ENCODE data around the gene CTNNAL1. TPM values are rescaled to one million over a fixed set of nuclear protein-coding genes. Genes with fewer than 3 reads are reported as not detected.

The CTNNAL1 gene
- total and polyA plus RNA-seq, 9 of the 15 experiments (the other 6 are each of a cell fraction or from before 2014, with no cell fraction given), result 23.2 to 78.0 (median 46.7) TPM

DNA sequence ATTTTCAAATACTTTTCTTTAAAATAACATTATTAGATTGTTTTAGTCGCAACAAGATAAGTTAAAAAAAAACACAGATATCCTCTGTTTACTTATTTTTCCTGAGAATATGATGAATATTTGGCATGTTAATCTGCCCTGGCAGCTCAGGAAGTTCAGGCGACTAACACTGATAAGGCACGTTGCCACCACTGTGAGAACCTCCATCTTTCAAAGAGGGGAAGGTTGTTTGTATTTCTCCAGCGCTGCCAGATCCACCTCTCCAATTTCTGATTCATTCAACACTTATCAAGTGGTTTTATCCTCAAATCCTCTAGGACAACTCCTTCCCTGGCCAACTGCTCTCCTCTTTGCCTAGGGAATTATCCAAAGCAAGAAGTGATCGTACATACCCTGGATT, 21.8 kb downstream of the CTNNAL1 start (continued):
- TF ChIP-seq, protein P1, sequence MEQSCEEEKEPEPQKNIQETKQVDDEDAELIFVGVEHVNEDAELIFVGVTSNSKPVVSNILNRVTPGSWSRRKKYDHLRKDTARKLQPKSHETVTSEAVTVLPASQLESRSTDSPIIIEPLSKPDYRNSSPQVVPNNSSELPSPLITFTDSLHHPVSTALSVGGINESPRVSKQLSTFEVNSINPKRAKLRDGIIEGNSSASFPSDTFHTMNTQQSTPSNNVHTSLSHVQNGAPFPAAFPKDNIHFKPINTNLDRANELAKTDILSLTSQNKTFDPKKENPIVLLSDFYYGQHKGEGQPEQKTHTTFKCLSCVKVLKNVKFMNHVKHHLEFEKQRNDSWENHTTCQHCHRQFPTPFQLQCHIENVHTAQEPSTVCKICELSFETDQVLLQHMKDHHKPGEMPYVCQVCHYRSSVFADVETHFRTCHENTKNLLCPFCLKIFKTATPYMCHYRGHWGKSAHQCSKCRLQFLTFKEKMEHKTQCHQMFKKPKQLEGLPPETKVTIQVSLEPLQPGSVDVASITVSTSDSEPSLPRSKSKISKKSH (CRISPR knock-in tag; IDR thresholded peaks at IDR 0.05), result no peak
- no peak for TF ChIP-seq SMAD1 (IDR thresholded peaks at IDR 0.05; ENCODE audit: low read depth, low read length, partially characterized antibody)
- TF ChIP-seq, protein P2, sequence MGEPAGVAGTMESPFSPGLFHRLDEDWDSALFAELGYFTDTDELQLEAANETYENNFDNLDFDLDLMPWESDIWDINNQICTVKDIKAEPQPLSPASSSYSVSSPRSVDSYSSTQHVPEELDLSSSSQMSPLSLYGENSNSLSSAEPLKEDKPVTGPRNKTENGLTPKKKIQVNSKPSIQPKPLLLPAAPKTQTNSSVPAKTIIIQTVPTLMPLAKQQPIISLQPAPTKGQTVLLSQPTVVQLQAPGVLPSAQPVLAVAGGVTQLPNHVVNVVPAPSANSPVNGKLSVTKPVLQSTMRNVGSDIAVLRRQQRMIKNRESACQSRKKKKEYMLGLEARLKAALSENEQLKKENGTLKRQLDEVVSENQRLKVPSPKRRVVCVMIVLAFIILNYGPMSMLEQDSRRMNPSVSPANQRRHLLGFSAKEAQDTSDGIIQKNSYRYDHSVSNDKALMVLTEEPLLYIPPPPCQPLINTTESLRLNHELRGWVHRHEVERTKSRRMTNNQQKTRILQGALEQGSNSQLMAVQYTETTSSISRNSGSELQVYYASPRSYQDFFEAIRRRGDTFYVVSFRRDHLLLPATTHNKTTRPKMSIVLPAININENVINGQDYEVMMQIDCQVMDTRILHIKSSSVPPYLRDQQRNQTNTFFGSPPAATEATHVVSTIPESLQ (CRISPR knock-in tag; IDR thresholded peaks at IDR 0.05), result no peak

DNA sequence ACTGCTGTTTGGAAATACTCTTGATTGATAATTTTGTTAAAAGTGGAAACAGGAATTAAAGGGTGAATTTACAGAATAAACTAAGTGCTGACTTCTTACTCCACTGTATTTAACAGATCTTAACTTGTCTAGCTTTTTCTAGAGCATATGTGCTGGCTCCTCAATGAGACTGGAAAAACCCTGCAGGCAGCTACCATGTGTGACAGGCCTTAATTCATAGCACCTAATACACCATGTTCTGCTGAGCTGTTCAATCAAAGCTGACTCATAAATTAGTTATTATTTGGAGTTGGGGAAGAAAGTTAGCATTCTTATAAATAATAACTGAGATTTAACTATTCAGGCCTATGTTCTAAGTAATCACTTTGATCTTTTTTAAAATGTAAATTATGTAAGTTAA, 29.4 kb downstream of the CTNNAL1 start:
- H4K20me1 ChIP-seq (replicated peaks; ENCODE audit: control insufficient read depth, insufficient read depth, low read length), result no peaks in the 10 kb centered on the region
- TF ChIP-seq RBM34 (IDR thresholded peaks at IDR 0.05; ENCODE audit: borderline replicate concordance, insufficient read depth, low read length) (no peak), POLR2A (conservative IDR thresholded peaks at IDR 0.05) (no peak), RFX1 (IDR thresholded peaks at IDR 0.05) (no peak), ELF4 (CRISPR knock-in tag; IDR thresholded peaks at IDR 0.05) (no peak), BMI1 (IDR thresholded peaks at IDR 0.05; ENCODE audit: low read length) (no peak), TEAD2 (tag; IDR thresholded peaks at IDR 0.05) (no peak), KAT7 (CRISPR knock-in tag; IDR thresholded peaks at IDR 0.05; ENCODE audit: borderline replicate concordance) (no peak), NONO (IDR thresholded peaks at IDR 0.05; ENCODE audit: low read depth in 2 of 2, low read length in 1 of 2) (no peak), SRSF1 (IDR thresholded peaks at IDR 0.05; ENCODE audit: low read depth, low read length) (no peak), ESRRB (CRISPR knock-in tag; IDR thresholded peaks at IDR 0.05; ENCODE audit: borderline replicate concordance) (no peak), HNRNPL (IDR thresholded peaks at IDR 0.05; ENCODE audit: low read depth, low read length) (no peak), PTRF (tag; IDR thresholded peaks at IDR 0.05) (no peak), SETDB1 (IDR thresholded peaks at IDR 0.05; ENCODE audit: low read length) (no peak)
- TF ChIP-seq, protein P3, sequence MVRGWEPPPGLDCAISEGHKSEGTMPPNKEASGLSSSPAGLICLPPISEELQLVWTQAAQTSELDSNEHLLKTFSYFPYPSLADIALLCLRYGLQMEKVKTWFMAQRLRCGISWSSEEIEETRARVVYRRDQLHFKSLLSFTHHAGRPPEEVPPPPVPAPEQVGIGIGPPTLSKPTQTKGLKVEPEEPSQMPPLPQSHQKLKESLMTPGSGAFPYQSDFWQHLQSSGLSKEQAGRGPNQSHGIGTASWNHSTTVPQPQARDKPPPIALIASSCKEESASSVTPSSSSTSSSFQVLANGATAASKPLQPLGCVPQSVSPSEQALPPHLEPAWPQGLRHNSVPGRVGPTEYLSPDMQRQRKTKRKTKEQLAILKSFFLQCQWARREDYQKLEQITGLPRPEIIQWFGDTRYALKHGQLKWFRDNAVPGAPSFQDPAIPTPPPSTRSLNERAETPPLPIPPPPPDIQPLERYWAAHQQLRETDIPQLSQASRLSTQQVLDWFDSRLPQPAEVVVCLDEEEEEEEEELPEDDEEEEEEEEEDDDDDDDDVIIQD (CRISPR knock-in tag; IDR thresholded peaks at IDR 0.05), result no peak
- H3K9ac ChIP-seq (ENCODE audit: insufficient read depth in 1 of 2, low read depth in 2 of 2, low read length in 2 of 2), result no peak overlapping the region
- in situ Hi-C loops (cut with MboI) (no loop called here), intact Hi-C loops (cut with micrococcal nuclease) (no loop called here)
- no peak for DNase-seq (ENCODE audit: extremely low read depth in 1 of 4, low spot score in 3 of 4)
- H3K79me2 ChIP-seq (ENCODE audit: control insufficient read depth, insufficient read depth, low read length), result no peaks in the 10 kb centered on the region
- no peak for ATAC-seq
- POLR2A ChIA-PET, result interaction anchor here (0.6 kb wide), 1 partner anchor 10 kb away, joined by 5 read pairs; no protein-coding TSS in a partner anchor
- H2AFZ ChIP-seq (ENCODE audit: low read depth, low read length), result no peak overlapping the region
- no TSS peak for BruUV-seq (replicated peaks)
- H3K27ac ChIP-seq (ENCODE audit: extremely low read depth, low read depth, low read length), result no peak overlapping the region
- H3K9me1 ChIP-seq (ENCODE audit: control insufficient read depth, insufficient read depth, low read length), result no peaks in the 10 kb centered on the region
- FAIRE-seq, result no peak
- CTCF ChIA-PET (ENCODE audit: low intra/inter-chr PET ratio), result no interaction called here
- no peaks in the 10 kb centered on the region for H3K4me1 ChIP-seq (replicated peaks in 1 of 2; ENCODE audit: control insufficient read depth in 2 of 2, insufficient read depth in 2 of 2, low read length in 2 of 2)
- no peaks in the 10 kb centered on the region for H3K27me3 ChIP-seq (ENCODE audit: control insufficient read depth in 2 of 2, insufficient read depth in 2 of 2, low read length in 2 of 2)
- H3K4me3 ChIP-seq, result no peak overlapping the region
- no peaks in the 10 kb centered on the region for H3K9me3 ChIP-seq (replicated peaks; ENCODE audit: control insufficient read depth, insufficient read depth, low read depth, low read length)
- no peak overlapping the region for H3K4me2 ChIP-seq (ENCODE audit: insufficient read depth, low read length)
- H3K36me3 ChIP-seq (ENCODE audit: control insufficient read depth, insufficient read depth, low read length), result peaks cover 44% of the 10 kb centered on the region
